Epithelial cell of umbilical artery (primary cell): ENCODE measurements around the gene CPSF2. TPM values are rescaled to one million over a fixed set of nuclear protein-coding genes. Genes with fewer than 3 reads are reported as not detected.

Experiments used
- total RNA-seq: library from RNA; depleted of rRNA; stranded (reverse); fragments of >200 nt; gene quantifications from 2 replicates; pipeline ENCODE4 v1.2.3, GENCODE V29; 2014

The CPSF2 gene
- total RNA-seq: 37.4 and 61.7 TPM in 2 replicates

GRCh38 chr14:92121670-92122350, at the start of gene CPSF2, which contains the start of gene NDUFB1:
Gene CPSF2, plus strand, starts transcription at chr14:92121969. Its CDS starts 9,016 bp downstream, at chr14:92130985.
Gene NDUFB1, minus strand, starts transcription at chr14:92121706. Its CDS starts 4,069 bp downstream, at chr14:92117637.

DNA sequence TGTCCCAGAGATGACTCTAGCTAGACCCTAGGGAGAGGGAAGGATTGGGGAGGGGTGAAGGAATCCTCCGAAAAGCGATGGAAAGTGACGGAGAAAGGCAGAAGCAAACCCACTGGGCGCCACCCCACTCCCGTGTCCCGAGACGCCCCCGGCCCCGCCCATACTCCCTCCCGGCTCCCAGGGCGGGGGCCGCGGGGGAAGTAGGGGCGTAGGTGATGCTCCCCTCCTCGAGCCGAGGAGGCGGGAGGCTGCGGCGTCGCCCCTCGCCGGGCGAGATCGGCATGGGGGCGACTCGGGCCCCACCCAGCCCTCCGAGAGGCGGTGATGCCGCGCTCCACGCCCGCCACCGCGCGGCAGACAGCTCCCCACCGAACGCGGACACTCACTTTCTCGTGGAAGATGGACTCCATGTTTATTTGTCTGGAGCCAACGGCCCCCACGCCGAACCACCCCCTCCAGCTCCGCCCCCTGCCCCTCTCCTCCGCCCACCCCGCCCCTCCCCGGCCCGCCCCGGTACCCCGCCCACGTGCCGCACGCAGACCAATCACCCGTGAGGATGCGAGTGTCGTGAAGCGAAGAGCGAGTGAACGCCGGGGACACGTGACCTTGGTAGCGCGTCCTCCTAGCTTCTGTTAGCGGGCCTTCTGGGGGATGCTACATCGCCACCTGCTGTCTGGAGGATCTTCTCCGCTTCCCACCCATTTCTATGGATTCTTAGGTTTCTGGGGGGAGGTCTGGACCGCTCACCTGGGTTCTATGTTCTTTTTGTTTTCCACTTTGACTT, 15.4 kb upstream of the CPSF2 start, which contains the start of gene ATXN3:
Gene ATXN3 (minus strand): TSS at position 440 of the 784 bp plus-strand sequence. CDS start 30 bp downstream, at position 410.

Other genes starting within 250 kb of the CPSF2 start
- 1.2 and 4.5 TPM in 2 replicates for gene FBLN5, start 174.3 kb upstream of the CPSF2 start, total RNA-seq
- gene TRIP11, start 81.9 kb upstream of the CPSF2 start, total RNA-seq: 19.8 and 22.0 TPM in 2 replicates
- 27.6 and 60.6 TPM in 2 replicates for gene ATXN3, start 15.4 kb upstream of the CPSF2 start, total RNA-seq
- gene NDUFB1, start 263 bp upstream of the CPSF2 start, total RNA-seq: 130 and 200 TPM in 2 replicates
- under 0.01 TPM in 1 of 2 replicates, not detected in the other for gene SLC24A4, start 201.2 kb downstream of the CPSF2 start, total RNA-seq